ENCODE measurements around the gene MPC1L.

DNA sequence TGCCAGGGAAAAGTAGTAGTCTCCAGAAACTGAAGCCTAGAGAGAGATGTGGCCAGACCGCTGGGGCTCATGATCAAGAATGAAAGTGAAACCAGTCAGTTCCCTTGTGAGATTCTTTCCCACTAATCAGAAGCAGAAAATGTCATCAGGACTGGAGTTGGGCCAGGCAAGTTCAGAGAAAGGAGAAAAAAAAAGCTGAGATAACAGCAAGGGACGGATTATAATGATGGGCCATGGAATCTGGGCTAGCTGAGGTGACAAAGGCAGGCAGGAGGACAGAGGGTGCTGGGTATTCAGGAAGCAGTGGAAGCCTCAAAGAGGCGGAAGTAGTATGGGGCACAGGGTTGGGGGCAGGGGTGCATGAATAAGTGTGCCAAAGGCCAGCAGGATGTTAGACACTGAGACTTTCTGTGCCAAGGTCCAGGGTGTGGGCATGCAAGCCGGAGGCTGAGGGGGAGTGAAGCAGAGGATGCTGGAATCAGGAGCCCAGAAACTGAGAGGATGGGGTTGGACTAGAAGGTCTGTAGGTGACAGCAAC lies 21.7 kb downstream of the MPC1L start:
- peak in 1 of 3 donors; percentile 15 for TF ChIP-seq POLR2AphosphoS5 (IDR thresholded peaks at IDR 0.05)
- no peak for TF ChIP-seq POLR2A (IDR thresholded peaks at IDR 0.05)

Data from breast epithelium (tissue), 3 donors.